AG09319 (cell line): ENCODE results near the gene ALOX12B.
A peak's percentile ranks its signal among the peaks of the same experiment; 100 is the strongest.

ENCODE experiments used
- DNase-seq: peaks from one replicate; pipeline ENCODE4 v3.0.0-alpha.2; 2010; ENCODE audit warnings: low read depth; ENCODE audit errors: extremely low read depth
- TF ChIP-seq, protein P1 (sequence below): IDR thresholded peaks from 2 replicates; pipeline ENCODE4 v1.5.1; 2011; ENCODE audit warnings: low read depth, mild to moderate bottlenecking, inconsistent platforms, low read length, moderate library complexity

The ALOX12B gene

DNA sequence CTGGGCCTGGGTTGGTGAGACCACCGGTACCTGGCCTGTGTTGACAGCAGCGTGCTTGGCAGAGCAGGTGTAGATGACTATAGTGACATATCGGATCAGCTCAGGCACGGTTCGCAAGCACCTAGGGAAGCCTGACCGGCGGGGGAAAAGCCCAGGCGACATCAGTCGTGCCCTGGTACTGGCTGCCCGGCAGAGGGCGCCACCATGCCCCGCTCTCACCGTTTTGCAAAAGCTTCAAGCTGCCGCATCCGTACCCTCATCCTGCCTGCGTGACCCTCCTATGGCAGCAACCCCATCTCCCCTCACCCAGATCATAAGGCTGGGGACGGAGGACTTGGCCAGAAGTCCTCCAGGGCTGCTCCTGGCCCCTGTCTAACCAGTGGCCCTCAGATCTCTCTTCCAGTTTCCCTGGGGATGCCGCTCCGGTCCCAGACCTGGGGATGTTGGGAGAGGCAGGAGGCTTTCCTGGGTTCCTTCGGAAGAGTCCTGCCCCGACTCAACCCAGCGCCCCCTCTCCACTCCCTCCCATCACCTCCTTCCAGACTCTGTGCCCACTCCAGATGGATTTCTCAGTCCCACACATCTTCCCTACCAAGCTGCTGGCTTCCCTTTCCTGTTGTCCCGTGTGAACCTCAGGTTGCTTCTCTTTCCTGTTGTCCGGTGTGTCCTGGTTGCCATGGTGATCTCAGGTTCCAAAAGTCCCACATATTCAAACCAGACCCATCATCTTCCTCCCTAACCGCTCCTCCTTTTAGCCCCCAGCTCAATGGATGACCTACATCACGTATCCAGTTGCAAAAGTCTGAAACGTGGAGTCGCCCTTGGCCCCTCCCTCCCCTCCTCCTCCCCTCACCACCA lies 13.7 kb downstream of the ALOX12B start:
- TF ChIP-seq, protein P1, sequence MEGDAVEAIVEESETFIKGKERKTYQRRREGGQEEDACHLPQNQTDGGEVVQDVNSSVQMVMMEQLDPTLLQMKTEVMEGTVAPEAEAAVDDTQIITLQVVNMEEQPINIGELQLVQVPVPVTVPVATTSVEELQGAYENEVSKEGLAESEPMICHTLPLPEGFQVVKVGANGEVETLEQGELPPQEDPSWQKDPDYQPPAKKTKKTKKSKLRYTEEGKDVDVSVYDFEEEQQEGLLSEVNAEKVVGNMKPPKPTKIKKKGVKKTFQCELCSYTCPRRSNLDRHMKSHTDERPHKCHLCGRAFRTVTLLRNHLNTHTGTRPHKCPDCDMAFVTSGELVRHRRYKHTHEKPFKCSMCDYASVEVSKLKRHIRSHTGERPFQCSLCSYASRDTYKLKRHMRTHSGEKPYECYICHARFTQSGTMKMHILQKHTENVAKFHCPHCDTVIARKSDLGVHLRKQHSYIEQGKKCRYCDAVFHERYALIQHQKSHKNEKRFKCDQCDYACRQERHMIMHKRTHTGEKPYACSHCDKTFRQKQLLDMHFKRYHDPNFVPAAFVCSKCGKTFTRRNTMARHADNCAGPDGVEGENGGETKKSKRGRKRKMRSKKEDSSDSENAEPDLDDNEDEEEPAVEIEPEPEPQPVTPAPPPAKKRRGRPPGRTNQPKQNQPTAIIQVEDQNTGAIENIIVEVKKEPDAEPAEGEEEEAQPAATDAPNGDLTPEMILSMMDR = peak; percentile 89
- no peak for DNase-seq

DNA sequence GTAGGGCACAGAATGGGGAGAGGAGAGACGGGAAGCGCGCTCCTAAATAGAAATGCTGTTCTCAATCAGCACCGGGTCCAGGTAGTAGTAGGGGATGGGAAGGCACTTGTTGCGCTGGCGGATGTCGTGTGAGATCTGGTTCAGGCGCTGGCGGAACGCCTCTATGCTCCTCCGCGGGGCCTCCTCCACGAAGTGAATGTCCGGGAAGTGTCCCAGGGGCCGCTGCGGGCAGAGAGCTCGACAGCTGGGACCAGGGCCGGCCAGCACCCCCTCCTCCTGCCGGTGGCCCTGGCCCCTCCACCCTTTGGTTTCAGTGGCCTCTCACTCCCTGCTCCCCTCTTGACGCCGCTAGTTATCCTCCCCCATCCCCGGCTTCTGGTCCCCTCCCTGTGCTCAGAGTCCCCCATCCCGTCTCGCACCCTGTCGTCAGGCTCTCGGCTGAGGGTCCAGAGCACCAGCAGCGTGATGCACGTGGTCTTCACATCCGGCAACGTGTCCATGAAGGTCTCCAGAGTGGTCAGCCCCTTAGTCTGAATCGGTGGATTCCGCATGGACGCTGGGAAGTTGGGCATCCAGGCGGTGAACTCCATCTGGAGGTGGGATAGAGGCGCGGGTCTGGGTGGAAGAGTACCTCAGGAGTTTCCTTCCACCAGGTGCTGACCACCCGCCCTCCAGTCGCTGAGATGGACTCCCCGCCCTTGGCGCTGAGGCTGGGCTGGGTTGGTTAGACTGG lies 14.6 kb downstream of the ALOX12B start:
- DNase-seq = no peak
- TF ChIP-seq, protein P1 = no peak

DNA sequence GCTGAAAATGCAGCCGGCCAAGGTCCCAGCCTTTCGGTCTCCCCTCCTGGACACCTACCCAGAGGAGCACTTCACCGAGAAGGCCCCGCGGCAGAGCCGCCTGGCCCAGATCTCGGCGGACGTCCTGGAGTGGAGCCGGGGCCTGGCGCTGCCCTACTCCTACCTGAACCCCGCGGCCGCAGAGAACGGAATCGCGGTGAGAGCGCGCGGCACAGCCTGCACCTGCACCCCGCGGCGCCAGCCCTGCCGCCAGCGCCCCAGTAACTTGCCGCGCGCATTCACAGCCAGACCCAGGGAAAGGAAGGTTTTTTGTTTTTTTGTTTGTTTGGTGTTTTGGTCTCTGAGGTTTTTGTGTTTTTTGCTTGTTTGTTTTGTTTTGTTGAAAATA lies 15.2 kb downstream of the ALOX12B start:
- TF ChIP-seq, protein P1 = no peak
- DNase-seq = no peak

DNA sequence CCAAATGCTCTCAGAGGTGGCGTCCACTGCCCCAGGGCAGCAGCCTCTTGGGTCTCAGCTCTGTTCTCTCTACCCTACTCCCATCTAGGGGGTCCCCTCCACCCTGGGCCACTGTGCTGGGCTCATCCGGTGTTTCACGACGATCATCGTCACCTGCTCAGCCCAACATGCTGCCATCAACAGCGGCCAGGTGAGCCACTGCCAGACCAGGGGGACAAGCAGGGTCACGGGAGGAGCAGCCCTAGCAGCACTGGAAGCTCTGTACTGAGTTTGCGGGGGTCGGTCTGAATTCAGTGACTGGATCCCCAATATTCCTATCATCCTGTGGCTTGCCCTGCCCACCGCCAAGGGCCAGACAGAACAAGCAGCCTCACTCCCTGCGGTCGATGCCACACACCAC lies 16.0 kb downstream of the ALOX12B start:
- TF ChIP-seq, protein P1 = no peak
- no peak for DNase-seq

DNA sequence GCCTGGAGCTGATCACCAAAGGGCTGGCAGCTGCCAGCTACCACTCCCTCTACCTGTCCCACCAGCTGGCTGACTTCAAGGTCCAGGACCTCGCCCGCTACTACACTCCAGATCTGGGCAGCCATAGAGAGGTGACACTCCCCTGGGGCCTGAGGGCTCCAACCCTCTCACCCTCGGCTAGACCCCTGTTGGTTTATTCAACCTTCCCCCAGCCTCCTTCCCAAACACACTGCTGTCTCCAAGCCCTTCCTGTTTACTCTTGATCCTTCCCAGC lies 18.0 kb downstream of the ALOX12B start:
- TF ChIP-seq, protein P1 = no peak
- no peak for DNase-seq

DNA sequence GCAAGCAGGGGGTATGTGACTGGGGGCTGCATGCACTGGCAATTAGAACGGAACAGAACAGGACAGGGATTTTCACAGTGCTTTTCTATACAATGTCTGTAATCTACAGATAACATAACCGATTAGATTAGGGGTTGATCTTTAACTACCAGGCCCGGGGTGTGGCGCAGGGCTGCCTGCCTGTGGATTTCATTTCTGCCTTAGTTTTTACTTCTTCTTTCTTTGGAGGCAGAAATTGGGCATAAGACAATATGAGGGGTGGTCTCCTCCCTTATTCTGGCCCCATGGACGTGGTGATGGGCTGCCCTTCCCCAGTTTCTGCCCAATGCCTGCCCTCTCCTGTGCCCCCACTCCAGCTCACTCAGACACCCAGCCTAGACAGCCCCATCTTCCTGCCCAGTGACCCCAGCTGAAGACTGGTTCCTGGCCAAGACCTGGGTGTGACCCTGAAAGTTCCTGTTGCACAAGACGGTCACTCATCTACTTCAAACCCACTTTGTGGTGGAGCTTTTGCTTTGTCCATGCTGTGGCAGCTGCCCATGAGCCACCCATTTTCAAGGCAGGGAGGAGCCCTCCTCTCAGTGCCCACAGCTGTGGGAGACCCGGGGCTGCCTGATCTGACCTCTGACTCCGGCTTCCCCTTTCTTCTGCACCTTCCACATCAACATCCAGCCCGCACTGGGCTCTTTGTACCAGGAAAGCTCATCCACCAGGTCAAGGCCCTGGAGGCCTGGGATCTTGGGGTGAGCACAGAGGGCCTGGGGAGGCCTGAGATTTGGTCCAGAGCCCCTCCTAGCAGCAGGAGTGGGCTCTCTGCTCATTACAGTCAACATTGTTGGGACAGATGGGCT lies 18.6 kb downstream of the ALOX12B start:
- no peak for DNase-seq
- TF ChIP-seq, protein P1 = no peak
